B cell (primary cell): ENCODE data around the gene SLC20A1. TPM values are rescaled to one million over a fixed set of nuclear protein-coding genes. Genes with fewer than 3 reads are reported as not detected.

Experiments used
- ATAC-seq: fragments of 200-7000 bp; cut with Tn5 transposase; one replicate; pipeline ENCODE4 v1.10.0; 2021; ENCODE audit warnings: low read depth, mild to moderate bottlenecking, moderate number of reproducible peaks, moderate library complexity
- CTCF ChIA-PET: fragments of 350-600 bp; sonication (Branson Sonifier 250); formaldehyde crosslinking; loops from one replicate; lab custom pipeline; 2021; ENCODE audit warnings: antibody characterized with exemption, inconsistent platforms; lab: Charles Lee
- POLR2A ChIA-PET: fragments of 350-600 bp; sonication (Branson Sonifier 250); formaldehyde crosslinking; loops from one replicate; lab custom pipeline; 2021; ENCODE audit warnings: antibody characterized with exemption; lab: Charles Lee
- DNase-seq: peaks from one replicate; pipeline ENCODE4 v3.0.0; 2013
- H2AFZ ChIP-seq: 2 replicates; pipeline ENCODE4 v1.6.1; 2012; ENCODE audit warnings: mild to moderate bottlenecking, low read depth, low read length; ENCODE audit not compliant: insufficient read depth, poor library complexity, severe bottlenecking
- H3K27ac ChIP-seq, 2 donors: 1 replicate in 1 of 2; 2 replicates in 1 of 2; pipeline ENCODE4 v1.5.1; 2012 to 2013; ENCODE audit warnings: low read length in 2 of 2, mild to moderate bottlenecking in 2 of 2, moderate library complexity in 1 of 2
- H3K27me3 ChIP-seq, 4 experiments: fragments of 200-600 bp in 1 of 4; sonication (generic) in 1 of 4; replicated peaks in 1 of 4; 1 replicate in 2 of 4; 2 replicates in 2 of 4; pipeline versions ENCODE4 v1.6.1 to v1.7.0; 2013 to 2016; ENCODE audit warnings: low read length in 3 of 4, mild to moderate bottlenecking in 2 of 4, mixed read lengths in 1 of 4, moderate library complexity in 1 of 4; ENCODE audit not compliant: insufficient read depth in 4 of 4, control insufficient read depth in 3 of 4; ENCODE audit errors: control extremely low read depth in 1 of 4
- H3K36me3 ChIP-seq, 2 experiments: replicated peaks in 1 of 2; 1 replicate in 1 of 2; 2 replicates in 1 of 2; pipeline versions ENCODE4 v1.6.1 to v1.7.1; 2013; ENCODE audit warnings: low read length in 1 of 2; ENCODE audit not compliant: insufficient read depth in 2 of 2, control insufficient read depth in 1 of 2; ENCODE audit errors: control extremely low read depth in 1 of 2, extremely low read depth in 1 of 2
- H3K4me1 ChIP-seq, 2 donors: fragments of 200-600 bp in 1 of 2; sonication (generic) in 1 of 2; 1 replicate in 1 of 2; 2 replicates in 1 of 2; pipeline versions ENCODE4 v1.5.1 to v1.6.1; 2013 to 2017; ENCODE audit warnings: low read length in 2 of 2; ENCODE audit not compliant: control insufficient read depth in 2 of 2, insufficient read depth in 2 of 2
- H3K4me2 ChIP-seq: replicated peaks from 2 replicates; pipeline ENCODE3; 2012; ENCODE audit warnings: mild to moderate bottlenecking, low read depth, low read length; ENCODE audit not compliant: poor library complexity, severe bottlenecking
- H3K4me3 ChIP-seq, 5 experiments: fragments of 200-600 bp in 1 of 5; sonication (generic) in 1 of 5; 1 replicate in 3 of 5; 2 replicates in 2 of 5; pipeline versions ENCODE4 v1.5.1 to v1.7.0; 2011 to 2016; ENCODE audit warnings: low read length in 4 of 5, mild to moderate bottlenecking in 4 of 5, low read depth in 2 of 5, control low read depth in 1 of 5, moderate library complexity in 1 of 5; ENCODE audit not compliant: insufficient read depth in 1 of 5; ENCODE audit errors: control extremely low read depth in 1 of 5, extremely low read depth in 1 of 5
- H3K79me2 ChIP-seq: fragments of 200-600 bp; sonication (generic); one replicate; pipeline ENCODE4 v1.6.0; 2016; ENCODE audit warnings: low read length; ENCODE audit not compliant: control insufficient read depth, insufficient read depth
- H3K9ac ChIP-seq: fragments of 200-600 bp; sonication (generic); 2 replicates; pipeline ENCODE4 v1.6.1; 2017; ENCODE audit warnings: mild to moderate bottlenecking, low read length, moderate library complexity
- H3K9me3 ChIP-seq, 3 donors: one replicate each; pipeline versions ENCODE4 v1.6.1 to v1.7.1; 2013; ENCODE audit warnings: low read length in 2 of 3; ENCODE audit not compliant: control insufficient read depth in 2 of 3, insufficient read depth in 1 of 3; ENCODE audit errors: control extremely low read depth in 1 of 3
- H4K20me1 ChIP-seq: 2 replicates; pipeline ENCODE4 v1.6.0; 2012; ENCODE audit warnings: mild to moderate bottlenecking, low read length; ENCODE audit not compliant: insufficient read depth, control insufficient read depth, poor library complexity, severe bottlenecking
- H3K27ac Mint-ChIP-seq: one replicate; pipeline ENCODE4 v1.8.0; 2021; ENCODE audit warnings: mixed read lengths
- H3K27me3 Mint-ChIP-seq: one replicate; pipeline ENCODE4 v1.8.0; 2021; ENCODE audit warnings: mixed read lengths
- H3K4me1 Mint-ChIP-seq: one replicate; pipeline ENCODE4 v1.8.0; 2021; ENCODE audit warnings: mixed read lengths
- H3K4me3 Mint-ChIP-seq: one replicate; pipeline ENCODE4 v1.8.0; 2021; ENCODE audit warnings: mixed read lengths
- H3K9me3 Mint-ChIP-seq: one replicate; pipeline ENCODE4 v1.8.0; 2022; ENCODE audit warnings: mixed read lengths; ENCODE audit not compliant: insufficient read depth
- EZH2 ChIP-seq: IDR thresholded peaks from 2 replicates; pipeline ENCODE4 v1.6.1; 2012; ENCODE audit warnings: borderline replicate concordance, low read depth, mild to moderate bottlenecking, moderate library complexity, low read length; ENCODE audit not compliant: insufficient read depth, poor library complexity, severe bottlenecking
- WGBS: methylation state at CpG from one replicate; pipeline ENCODE4 v1.1.5; 2013; ENCODE audit warnings: missing lambda C conversion rate; ENCODE audit not compliant: insufficient coverage; 5-methylcytosine and 5-hydroxymethylcytosine counted together
- intact Hi-C: fragments of 100-400 bp; cut with micrococcal nuclease; formaldehyde crosslinking; loops from one replicate; pipeline ENCODE4 v1.10.0; 2022
- polyA plus RNA-seq: library from polyadenylated mRNA; depleted of rRNA; stranded (reverse); fragments of >200 nt; gene quantifications from 2 replicates; pipeline ENCODE4 v1.2.3, GENCODE V29; 2012
- total RNA-seq, 2 donors: library from RNA; stranded (reverse); fragments of 120-200 nt in 1 of 2; gene quantifications; 1 replicate in 1 of 2; 2 replicates in 1 of 2; pipeline versions ENCODE4 v1.2.3 to v1.2.4, GENCODE V29; 2013 to 2022
- TF ChIP-seq, protein P1 (sequence below): fragments of 200-600 bp; IDR thresholded peaks from one replicate; pipeline ENCODE4 v1.8.0; 2022; ENCODE audit warnings: antibody characterized with exemption, mild to moderate bottlenecking

Gene SLC20A1
- total and polyA plus RNA-seq, 2 donors (not counting 1 experiment from before 2014, with no cell fraction given), result 16.1 to 54.9 TPM

DNA sequence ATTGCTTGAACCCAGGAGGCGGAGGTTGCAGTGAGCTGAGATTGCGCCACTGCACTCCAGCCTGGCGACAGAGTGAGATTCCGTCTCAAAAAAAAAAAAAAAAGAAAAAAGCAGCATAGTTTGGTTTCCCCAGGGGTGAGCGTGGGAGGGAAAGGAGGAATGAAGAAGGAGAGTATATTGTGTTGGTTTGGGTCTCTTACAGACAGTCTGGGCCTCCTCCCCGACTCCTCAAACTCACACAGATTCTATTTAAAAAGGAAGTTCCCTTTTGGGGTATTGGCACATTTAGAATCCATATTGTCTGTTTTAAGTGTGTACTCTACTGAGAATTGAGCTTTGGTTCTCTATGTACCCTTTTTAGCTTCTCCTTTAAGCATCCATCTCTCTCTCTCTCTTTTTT is 27.4 kb upstream of the SLC20A1 start:
- Histone ChIP-seq H3K4me3 (no peak overlapping the region), H3K4me1 (no peaks in the 10 kb centered on the region), H3K27ac (no peak overlapping the region), H3K27me3 (peaks cover 0 to 3% (median 0%) of the 10 kb centered on the region in 4 experiments), H4K20me1 (no peaks in the 10 kb centered on the region), H3K4me2 (no peak overlapping the region), H3K36me3 (no peaks in the 10 kb centered on the region), H2AFZ (no peak overlapping the region), H3K79me2 (no peaks in the 10 kb centered on the region), H3K9me3 (no peaks in the 10 kb centered on the region), H3K9ac (no peak overlapping the region)
- no peaks in the 10 kb centered on the region for H3K4me1 Mint-ChIP-seq
- ATAC-seq (no peak), DNase-seq (no peak)
- TF ChIP-seq EZH2, result no peak
- TF ChIP-seq, protein P1, sequence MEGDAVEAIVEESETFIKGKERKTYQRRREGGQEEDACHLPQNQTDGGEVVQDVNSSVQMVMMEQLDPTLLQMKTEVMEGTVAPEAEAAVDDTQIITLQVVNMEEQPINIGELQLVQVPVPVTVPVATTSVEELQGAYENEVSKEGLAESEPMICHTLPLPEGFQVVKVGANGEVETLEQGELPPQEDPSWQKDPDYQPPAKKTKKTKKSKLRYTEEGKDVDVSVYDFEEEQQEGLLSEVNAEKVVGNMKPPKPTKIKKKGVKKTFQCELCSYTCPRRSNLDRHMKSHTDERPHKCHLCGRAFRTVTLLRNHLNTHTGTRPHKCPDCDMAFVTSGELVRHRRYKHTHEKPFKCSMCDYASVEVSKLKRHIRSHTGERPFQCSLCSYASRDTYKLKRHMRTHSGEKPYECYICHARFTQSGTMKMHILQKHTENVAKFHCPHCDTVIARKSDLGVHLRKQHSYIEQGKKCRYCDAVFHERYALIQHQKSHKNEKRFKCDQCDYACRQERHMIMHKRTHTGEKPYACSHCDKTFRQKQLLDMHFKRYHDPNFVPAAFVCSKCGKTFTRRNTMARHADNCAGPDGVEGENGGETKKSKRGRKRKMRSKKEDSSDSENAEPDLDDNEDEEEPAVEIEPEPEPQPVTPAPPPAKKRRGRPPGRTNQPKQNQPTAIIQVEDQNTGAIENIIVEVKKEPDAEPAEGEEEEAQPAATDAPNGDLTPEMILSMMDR, result no peak
- CTCF ChIA-PET, result interaction anchor here (1.0 to 1.3 kb wide), 2 partner anchors 9 to 110 kb away, joined by 3 to 4 read pairs; no protein-coding TSS in a partner anchor
- no peaks in the 10 kb centered on the region for H3K9me3 Mint-ChIP-seq
- intact Hi-C loops, result no loop called here
- H3K27me3 Mint-ChIP-seq, result no peaks in the 10 kb centered on the region
- no CpG with 5 or more reads among the region's 6 CpGs for WGBS
- POLR2A ChIA-PET, result no interaction called here
- H3K4me3 Mint-ChIP-seq, result no peak overlapping the region
- no peak overlapping the region for H3K27ac Mint-ChIP-seq

DNA sequence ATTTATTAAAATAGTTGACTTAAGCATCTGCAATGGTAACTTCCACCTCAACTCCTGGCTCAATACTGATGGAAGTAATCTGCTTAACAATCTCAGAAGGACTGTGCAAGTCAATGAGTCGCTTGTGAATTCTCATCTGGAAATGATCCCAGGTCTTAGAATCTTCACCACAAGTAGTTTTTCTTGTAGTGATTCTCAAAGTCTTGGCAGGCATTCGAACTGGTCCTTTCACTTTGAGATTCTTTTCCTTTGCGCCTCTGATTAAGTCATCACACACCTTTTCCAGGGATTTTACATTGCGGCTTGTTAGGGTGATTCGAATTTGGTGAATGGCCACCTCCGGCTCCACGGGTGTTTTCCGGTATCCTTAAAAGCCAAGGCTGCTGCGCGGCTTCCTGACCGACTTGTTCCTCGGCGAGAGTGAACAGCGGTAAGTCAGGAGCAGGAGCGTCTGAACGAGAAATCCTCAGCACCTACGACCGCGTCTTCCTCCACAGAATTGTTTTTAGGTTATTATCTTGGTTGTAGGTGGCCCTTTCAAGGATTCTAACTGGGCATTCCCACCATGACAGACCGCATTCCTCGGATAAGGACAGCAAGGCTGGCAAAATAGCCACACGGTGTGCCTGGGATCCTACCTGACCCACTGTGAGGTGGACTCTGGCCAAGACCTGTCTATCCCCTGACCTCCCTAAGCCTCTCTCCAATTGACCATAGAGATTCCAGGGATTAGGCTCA is 23.8 kb upstream of the SLC20A1 start:
- H2AFZ ChIP-seq, result no peak overlapping the region
- WGBS, result 97% methylated on average over 20 of the region's 22 CpGs
- no peak overlapping the region for H3K27ac Mint-ChIP-seq
- H3K4me1 ChIP-seq, result peaks cover 5 to 24% of the 10 kb centered on the region in 2 donors
- DNase-seq (no peak), ATAC-seq (no peak)
- no peak overlapping the region for H3K4me3 Mint-ChIP-seq
- no peak overlapping the region for H3K9ac ChIP-seq
- no peak overlapping the region for H3K27ac ChIP-seq
- H3K4me1 Mint-ChIP-seq, result peaks cover 10% of the 10 kb centered on the region
- TF ChIP-seq EZH2, result no peak
- TF ChIP-seq, protein P1, result no peak
- H3K4me3 ChIP-seq, result no peak overlapping the region
- no peaks in the 10 kb centered on the region for H3K79me2 ChIP-seq
- H3K36me3 ChIP-seq, result no peaks in the 10 kb centered on the region
- H4K20me1 ChIP-seq, result no peaks in the 10 kb centered on the region
- H3K9me3 Mint-ChIP-seq, result no peaks in the 10 kb centered on the region
- POLR2A ChIA-PET, result no interaction called here
- H3K9me3 ChIP-seq, result no peaks in the 10 kb centered on the region
- intact Hi-C loops, result loop anchor here (10.0 kb wide), 1 partner anchor 263 kb away; no protein-coding TSS in a partner anchor
- H3K4me2 ChIP-seq, result no peak overlapping the region
- CTCF ChIA-PET, result interaction anchor here (16.6 kb wide), 1 partner anchor 107 kb away, joined by 496 read pairs; the partner anchor contains the start of gene NT5DC4
- no peaks in the 10 kb centered on the region for H3K27me3 ChIP-seq
- H3K27me3 Mint-ChIP-seq, result no peaks in the 10 kb centered on the region
